ENCODE results near the gene FLACC1. TPM values are rescaled to one million over a fixed set of nuclear protein-coding genes. Genes with fewer than 3 reads are reported as not detected.
A peak's percentile ranks its signal among the peaks of the same experiment; 100 is the strongest.

The FLACC1 gene
- polyA plus RNA-seq, 3 donors: 0.16 to 0.91 TPM; not detected in 1

DNA sequence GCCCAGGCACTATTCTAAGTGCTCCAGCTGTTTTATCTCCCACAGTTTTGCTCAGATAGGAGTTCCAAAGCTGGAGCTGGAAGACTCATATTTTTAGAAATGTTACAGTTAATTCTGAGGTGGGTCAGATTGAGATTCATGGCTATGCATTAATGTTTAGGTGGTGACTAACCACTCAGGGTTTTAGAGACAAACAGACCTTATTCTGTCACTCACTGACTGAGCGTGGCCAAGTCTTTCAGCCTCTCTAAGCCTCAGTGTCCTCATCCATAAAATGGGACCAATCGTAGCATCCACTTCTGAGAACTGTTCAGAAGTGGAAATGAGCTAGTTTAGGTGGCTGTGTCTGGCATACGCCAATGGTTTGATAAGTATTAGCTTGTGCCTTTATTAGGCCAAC, 101.1 kb downstream of the FLACC1 start:
- no peak for DNase-seq
- Mint-ChIP-seq H3K27ac (peak overlapping the region in 2 of 7 donors; percentile 98 to 99), H3K4me1 (peaks cover 53% of the 10 kb centered on the region), H3K27me3 (ENCODE audit: low read depth in 3 of 3) (peaks cover 0 to 2% (median 0%) of the 10 kb centered on the region in 3 donors), H3K4me3 (no peak overlapping the region), H3K36me3 (peaks cover 3% of the 10 kb centered on the region in 2 donors), H3K9me3 (no peaks in the 10 kb centered on the region)
- no peak overlapping the region for H3K4me2 ChIP-seq (replicated peaks; ENCODE audit: extremely low read depth, low read length, poor library complexity, severe bottlenecking)
- TF ChIP-seq, protein P1, sequence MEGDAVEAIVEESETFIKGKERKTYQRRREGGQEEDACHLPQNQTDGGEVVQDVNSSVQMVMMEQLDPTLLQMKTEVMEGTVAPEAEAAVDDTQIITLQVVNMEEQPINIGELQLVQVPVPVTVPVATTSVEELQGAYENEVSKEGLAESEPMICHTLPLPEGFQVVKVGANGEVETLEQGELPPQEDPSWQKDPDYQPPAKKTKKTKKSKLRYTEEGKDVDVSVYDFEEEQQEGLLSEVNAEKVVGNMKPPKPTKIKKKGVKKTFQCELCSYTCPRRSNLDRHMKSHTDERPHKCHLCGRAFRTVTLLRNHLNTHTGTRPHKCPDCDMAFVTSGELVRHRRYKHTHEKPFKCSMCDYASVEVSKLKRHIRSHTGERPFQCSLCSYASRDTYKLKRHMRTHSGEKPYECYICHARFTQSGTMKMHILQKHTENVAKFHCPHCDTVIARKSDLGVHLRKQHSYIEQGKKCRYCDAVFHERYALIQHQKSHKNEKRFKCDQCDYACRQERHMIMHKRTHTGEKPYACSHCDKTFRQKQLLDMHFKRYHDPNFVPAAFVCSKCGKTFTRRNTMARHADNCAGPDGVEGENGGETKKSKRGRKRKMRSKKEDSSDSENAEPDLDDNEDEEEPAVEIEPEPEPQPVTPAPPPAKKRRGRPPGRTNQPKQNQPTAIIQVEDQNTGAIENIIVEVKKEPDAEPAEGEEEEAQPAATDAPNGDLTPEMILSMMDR (IDR thresholded peaks at IDR 0.05): no peak
- H3K4me1 ChIP-seq (ENCODE audit: control insufficient read depth in 1 of 2, insufficient read depth in 2 of 2, low read length in 2 of 2): peaks cover 59 to 76% of the 10 kb centered on the region in 2 donors
- H3K79me2 ChIP-seq (ENCODE audit: insufficient read depth, low read length): peaks cover 47% of the 10 kb centered on the region
- no peak overlapping the region for H3K9ac ChIP-seq (ENCODE audit: insufficient read depth, low read length, poor library complexity, severe bottlenecking)
- no peaks in the 10 kb centered on the region for H3K9me3 ChIP-seq (replicated peaks in 1 of 2; ENCODE audit: control insufficient read depth in 1 of 2, insufficient read depth in 1 of 2, low read length in 2 of 2)
- peak overlapping the region in 1 of 2 donors; percentile 97 for H3K27ac ChIP-seq (ENCODE audit: low read depth in 1 of 2, low read length in 2 of 2)
- intact Hi-C loops (cut with micrococcal nuclease): no loop called here
- no CpG with 5 or more reads among the region's 3 CpGs for WGBS (ENCODE audit: insufficient coverage)
- no peaks in the 10 kb centered on the region for H4K20me1 ChIP-seq (ENCODE audit: insufficient read depth, low read length)
- H3K27me3 ChIP-seq (ENCODE audit: control insufficient read depth in 2 of 2, insufficient read depth in 2 of 2, low read length in 2 of 2): no peaks in the 10 kb centered on the region
- H3K36me3 ChIP-seq (replicated peaks in 1 of 2; ENCODE audit: control insufficient read depth in 1 of 2, insufficient read depth in 2 of 2, low read length in 2 of 2): no peaks in the 10 kb centered on the region
- no peak overlapping the region for H2AFZ ChIP-seq (ENCODE audit: insufficient read depth, low read depth, low read length, poor library complexity, severe bottlenecking)
- no peak overlapping the region for H3K4me3 ChIP-seq (replicated peaks in 1 of 3; ENCODE audit: low read depth in 2 of 3, low read length in 3 of 3)

DNA sequence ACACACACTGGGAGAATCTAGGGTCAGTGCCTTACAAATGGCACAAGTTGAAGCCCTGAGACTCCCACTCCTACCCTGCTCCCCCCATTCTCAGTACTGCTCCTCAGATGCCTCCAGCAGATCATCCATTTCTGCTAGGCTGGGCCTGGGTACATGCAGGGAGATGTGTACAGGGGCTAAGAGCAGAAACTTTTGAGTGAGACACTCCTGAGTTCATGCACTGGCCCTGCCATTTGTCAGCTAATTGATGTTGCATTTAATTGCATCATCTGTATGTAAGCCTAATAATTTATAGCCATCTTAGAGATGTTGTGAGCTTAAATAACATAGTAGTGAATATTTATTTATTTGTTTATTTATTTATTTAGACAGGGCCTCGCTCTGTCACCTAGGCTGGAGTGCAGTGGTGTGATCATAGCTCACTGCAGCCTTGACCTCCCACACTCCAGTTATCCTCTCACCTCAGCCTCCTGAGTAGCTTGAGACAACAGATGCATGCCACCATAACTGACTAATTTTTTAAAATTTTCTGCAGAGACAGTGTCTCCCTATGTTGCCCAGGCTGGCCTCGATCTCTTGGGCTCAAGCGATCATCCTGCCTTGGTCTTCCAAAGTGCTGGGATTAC, 101.6 kb downstream of the FLACC1 start:
- peaks cover 50% of the 10 kb centered on the region for H3K4me1 Mint-ChIP-seq
- DNase-seq: no peak
- peaks cover 0 to 2% (median 0%) of the 10 kb centered on the region in 3 donors for H3K27me3 Mint-ChIP-seq (ENCODE audit: low read depth in 3 of 3)
- no peak overlapping the region for H3K4me3 Mint-ChIP-seq
- Histone ChIP-seq H3K4me3 (replicated peaks in 1 of 3; ENCODE audit: low read depth in 2 of 3, low read length in 3 of 3) (no peak overlapping the region), H3K27ac (ENCODE audit: low read depth in 1 of 2, low read length in 2 of 2) (no peak overlapping the region), H3K79me2 (ENCODE audit: insufficient read depth, low read length) (peaks cover 42% of the 10 kb centered on the region), H2AFZ (ENCODE audit: insufficient read depth, low read depth, low read length, poor library complexity, severe bottlenecking) (no peak overlapping the region), H3K9ac (ENCODE audit: insufficient read depth, low read length, poor library complexity, severe bottlenecking) (no peak overlapping the region), H4K20me1 (ENCODE audit: insufficient read depth, low read length) (no peaks in the 10 kb centered on the region), H3K27me3 (ENCODE audit: control insufficient read depth in 2 of 2, insufficient read depth in 2 of 2, low read length in 2 of 2) (no peaks in the 10 kb centered on the region), H3K36me3 (replicated peaks in 1 of 2; ENCODE audit: control insufficient read depth in 1 of 2, insufficient read depth in 2 of 2, low read length in 2 of 2) (no peaks in the 10 kb centered on the region), H3K4me1 (ENCODE audit: control insufficient read depth in 1 of 2, insufficient read depth in 2 of 2, low read length in 2 of 2) (peaks cover 54 to 70% of the 10 kb centered on the region in 2 donors), H3K4me2 (replicated peaks; ENCODE audit: extremely low read depth, low read length, poor library complexity, severe bottlenecking) (no peak overlapping the region), H3K9me3 (replicated peaks in 1 of 2; ENCODE audit: control insufficient read depth in 1 of 2, insufficient read depth in 1 of 2, low read length in 2 of 2) (no peaks in the 10 kb centered on the region)
- TF ChIP-seq, protein P1 (IDR thresholded peaks at IDR 0.05): no peak
- H3K27ac Mint-ChIP-seq: peak overlapping the region in 1 of 7 donors; percentile 31
- intact Hi-C loops (cut with micrococcal nuclease): no loop called here
- H3K36me3 Mint-ChIP-seq: peaks cover 3 to 4% of the 10 kb centered on the region in 2 donors
- WGBS (ENCODE audit: insufficient coverage): 100% methylated on average over 2 of the region's 3 CpGs
- H3K9me3 Mint-ChIP-seq: no peaks in the 10 kb centered on the region
